Measurements from ENCODE around the gene TRH. TPM values are rescaled to one million over a fixed set of nuclear protein-coding genes. Genes with fewer than 3 reads are reported as not detected.
"Not testable (repeated sequence)": the region's sequence is repeated elsewhere in the genome, so short reads cannot be mapped to it uniquely, and the experiment has no call there.

TRH gene
- total RNA-seq, 6 donors from 2014 or later: 0.13 to 0.55 (median 0.32) TPM; not detected in 2

- no peaks in the 10 kb centered on the region for H3K4me1 ChIP-seq
- H3K36me3 ChIP-seq: no peaks in the 10 kb centered on the region
- ATAC-seq (ENCODE audit: low FRiP score in 2 of 2) (no peak), DNase-seq (no peak)
- no peaks in the 10 kb centered on the region for H3K27me3 ChIP-seq
- WGBS, 2 donors: 75 to 84% methylated on average over 11 of the region's 11 CpGs
- no peak overlapping the region for H3K4me3 ChIP-seq
- H3K27ac ChIP-seq: no peak overlapping the region
- no peak for TF ChIP-seq POLR2A (IDR thresholded peaks at IDR 0.05)
- no peak for TF ChIP-seq EP300 (IDR thresholded peaks at IDR 0.05)
- TF ChIP-seq POLR2AphosphoS5 (IDR thresholded peaks at IDR 0.05): no peak
- TF ChIP-seq CTCF (IDR thresholded peaks at IDR 0.05): no peak
- no peaks in the 10 kb centered on the region for H3K9me3 ChIP-seq
Observed at GRCh38 chr3:130014526-130014925, 40.0 kb downstream of the TRH start.

- not testable (repeated sequence) for H3K4me1 ChIP-seq; H3K27ac ChIP-seq; H3K27me3 ChIP-seq; H3K36me3 ChIP-seq; DNase-seq; ATAC-seq (ENCODE audit: low FRiP score in 2 of 2); H3K9me3 ChIP-seq; H3K4me3 ChIP-seq
- 76 to 83% methylated on average over 13 of the region's 13 CpGs for WGBS, 2 donors
Observed at GRCh38 chr3:130017661-130018060, 43.1 kb downstream of the TRH start.

- TF ChIP-seq CTCF (IDR thresholded peaks at IDR 0.05): peak in 2 of 6 experiments; percentile 13 to 27
- WGBS, 2 donors: 56 to 58% methylated on average over 7 to 14 of the region's 14 CpGs
- H3K4me1 ChIP-seq; H3K27ac ChIP-seq; H3K4me3 ChIP-seq; H3K27me3 ChIP-seq; ATAC-seq (ENCODE audit: low FRiP score in 2 of 2); H3K36me3 ChIP-seq; DNase-seq; H3K9me3 ChIP-seq: not testable (repeated sequence)
Observed at GRCh38 chr3:130026146-130026829, 51.8 kb downstream of the TRH start.

GRCh38 chr3:130027437-130027836, 52.9 kb downstream of the TRH start:
- WGBS, 2 donors: 63 to 78% methylated on average over 5 to 6 of the region's 6 CpGs

More at GRCh38 chr3:130027437-130027836, 52.9 kb downstream of the TRH start:
- DNase-seq; H3K27ac ChIP-seq; ATAC-seq (ENCODE audit: low FRiP score in 2 of 2); H3K4me3 ChIP-seq; H3K4me1 ChIP-seq; H3K9me3 ChIP-seq; H3K27me3 ChIP-seq; H3K36me3 ChIP-seq: not testable (repeated sequence)

Other genes starting within 250 kb of the TRH start
- gene TMCC1, start 81.0 kb upstream of the TRH start, total RNA-seq: 10 to 100 TPM; 16.9 to 39.2 (median 27.9) TPM
- gene ALG1L2, start 107.1 kb downstream of the TRH start, total RNA-seq: 1 to 10 TPM in 2 of 6 donors, under 1 TPM in 1, not detected in 3; 0.83 to 2.1 (median 1.3) TPM

Measured in upper lobe of left lung (tissue), 6 donors.